ENCODE results near the gene FLNA. TPM values are rescaled to one million over a fixed set of nuclear protein-coding genes. Genes with fewer than 3 reads are reported as not detected.
A peak's percentile ranks its signal among the peaks of the same experiment; 100 is the strongest.

The FLNA gene
- total and polyA plus RNA-seq, 5 donors from 2014 or later = 219 to 1,918 (median 277) TPM

DNA sequence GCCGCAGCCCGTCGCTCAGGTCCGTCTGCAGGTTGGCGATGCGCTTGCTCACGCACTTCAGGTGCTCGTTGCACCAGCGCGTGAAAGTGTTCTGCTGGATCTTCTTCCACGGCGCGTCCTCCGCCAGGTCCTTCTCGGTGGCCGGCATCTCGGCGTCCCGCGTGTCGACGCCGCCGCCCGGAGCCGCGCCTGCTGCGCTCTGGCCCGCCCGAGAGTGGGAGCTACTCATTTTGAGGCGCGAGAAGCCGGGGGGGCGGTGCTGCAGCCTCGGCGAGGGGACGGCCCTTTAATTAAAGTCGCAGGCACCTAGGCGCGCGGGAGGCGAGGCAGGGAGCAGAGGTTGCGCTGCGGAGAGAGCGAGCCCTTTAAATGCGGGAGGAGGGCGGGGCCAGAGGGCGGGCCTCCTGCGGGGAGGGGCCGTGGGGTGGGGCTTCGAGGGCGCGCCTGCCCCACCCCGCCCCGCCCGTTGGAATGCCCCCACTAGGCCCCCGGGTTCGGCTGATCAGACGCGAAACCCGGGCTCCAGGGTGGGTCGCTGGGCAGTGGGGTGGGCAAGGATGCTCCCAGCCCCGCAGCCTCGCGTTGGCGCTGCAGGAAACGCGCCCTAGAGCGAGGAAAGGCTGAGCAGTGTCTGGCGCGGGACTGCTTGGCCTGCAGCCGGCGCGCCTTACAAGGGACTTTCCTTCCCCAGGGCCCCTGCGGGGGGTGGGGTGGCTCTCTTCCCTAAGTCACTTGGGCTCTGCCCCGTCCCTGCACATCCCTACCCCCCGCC, 3.2 kb downstream of the FLNA start:
- peaks cover 8% of the 10 kb centered on the region for H3K27me3 Mint-ChIP-seq
- no peaks in the 10 kb centered on the region for H3K27me3 ChIP-seq (ENCODE audit: control insufficient read depth, insufficient read depth, low read length)
- no peaks in the 10 kb centered on the region for H3K36me3 Mint-ChIP-seq
- peaks cover 0 to 43% (median 7%) of the 10 kb centered on the region in 4 donors for H3K4me1 Mint-ChIP-seq
- H3K36me3 ChIP-seq (ENCODE audit: control insufficient read depth, insufficient read depth, low read length) = peaks cover 10% of the 10 kb centered on the region
- H3K9me3 ChIP-seq (ENCODE audit: control insufficient read depth in 2 of 2, low read length in 2 of 2) = no peaks in the 10 kb centered on the region
- H3K27ac Mint-ChIP-seq = peak overlapping the region in 2 of 3 donors; percentile 75 to 86
- H3K4me3 ChIP-seq (ENCODE audit: low read depth, low read length) = peak overlapping the region; percentile 66
- peaks cover 0 to 2% (median 0%) of the 10 kb centered on the region in 7 donors for H3K9me3 Mint-ChIP-seq
- H3K4me3 Mint-ChIP-seq = peak overlapping the region; percentile 86 to 100 (median 92)
- ATAC-seq (ENCODE audit: low read depth in 2 of 2) (peak; percentile 62 to 66), DNase-seq (peak; percentile 87 to 95 (median 92))
- H3K4me1 ChIP-seq (ENCODE audit: control insufficient read depth, insufficient read depth, low read length, poor library complexity, severe bottlenecking) = peaks cover 64% of the 10 kb centered on the region
- H3K27ac ChIP-seq (ENCODE audit: insufficient read depth, low read length, poor library complexity, severe bottlenecking) = peak overlapping the region; percentile 92

DNA sequence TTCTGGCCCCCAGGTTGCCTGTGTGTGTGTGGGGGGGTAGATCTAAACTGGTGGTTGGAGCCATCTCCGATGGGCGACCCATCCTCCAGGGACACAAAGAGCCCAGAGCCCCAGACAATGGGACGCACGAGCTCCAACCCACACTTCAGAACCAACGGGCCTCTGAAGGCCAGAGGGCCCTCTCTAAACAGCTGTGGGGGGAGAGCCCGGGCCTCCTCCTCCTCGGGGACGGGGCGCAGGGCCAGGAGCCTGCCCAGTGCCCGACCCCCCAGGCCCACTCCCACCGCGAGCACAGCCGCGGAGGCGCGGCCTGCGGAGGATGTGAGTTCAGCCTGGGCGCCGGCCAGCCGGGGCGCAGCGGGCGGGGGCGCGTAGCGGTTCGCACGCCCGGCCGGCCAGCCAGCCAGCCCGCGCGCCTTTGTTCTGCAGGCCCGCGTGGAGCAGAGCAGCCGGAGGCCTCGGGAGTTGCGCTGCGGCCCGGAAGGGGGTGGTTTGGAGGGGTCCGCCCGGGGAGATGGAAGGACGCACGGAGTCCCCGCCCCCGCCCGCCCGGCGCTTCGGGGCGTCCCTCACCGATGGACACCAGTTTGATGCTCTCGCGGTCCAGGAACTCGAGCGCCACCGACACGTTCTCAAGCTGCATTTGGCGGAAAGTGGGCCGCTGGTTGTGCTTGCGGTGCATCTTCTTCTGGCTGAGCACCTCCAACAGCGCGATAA, 4.0 kb downstream of the FLNA start:
- Mint-ChIP-seq H3K4me3 (peak overlapping the region; percentile 93 to 100 (median 96)), H3K27me3 (peaks cover 8% of the 10 kb centered on the region), H3K36me3 (no peaks in the 10 kb centered on the region), H3K4me1 (peaks cover 0 to 45% (median 7%) of the 10 kb centered on the region in 4 donors), H3K27ac (peak overlapping the region; percentile 95 to 99 (median 98)), H3K9me3 (peaks cover 0 to 2% (median 0%) of the 10 kb centered on the region in 7 donors)
- H3K9me3 ChIP-seq (ENCODE audit: control insufficient read depth in 2 of 2, low read length in 2 of 2) = no peaks in the 10 kb centered on the region
- no peak for DNase-seq
- no peak for ATAC-seq (ENCODE audit: low read depth in 2 of 2)
- H3K27me3 ChIP-seq (ENCODE audit: control insufficient read depth, insufficient read depth, low read length) = no peaks in the 10 kb centered on the region
- peaks cover 66% of the 10 kb centered on the region for H3K4me1 ChIP-seq (ENCODE audit: control insufficient read depth, insufficient read depth, low read length, poor library complexity, severe bottlenecking)
- H3K4me3 ChIP-seq (ENCODE audit: low read depth, low read length) = peak overlapping the region; percentile 91
- H3K36me3 ChIP-seq (ENCODE audit: control insufficient read depth, insufficient read depth, low read length) = peaks cover 15% of the 10 kb centered on the region
- H3K27ac ChIP-seq (ENCODE audit: insufficient read depth, low read length, poor library complexity, severe bottlenecking) = peak overlapping the region; percentile 92

DNA sequence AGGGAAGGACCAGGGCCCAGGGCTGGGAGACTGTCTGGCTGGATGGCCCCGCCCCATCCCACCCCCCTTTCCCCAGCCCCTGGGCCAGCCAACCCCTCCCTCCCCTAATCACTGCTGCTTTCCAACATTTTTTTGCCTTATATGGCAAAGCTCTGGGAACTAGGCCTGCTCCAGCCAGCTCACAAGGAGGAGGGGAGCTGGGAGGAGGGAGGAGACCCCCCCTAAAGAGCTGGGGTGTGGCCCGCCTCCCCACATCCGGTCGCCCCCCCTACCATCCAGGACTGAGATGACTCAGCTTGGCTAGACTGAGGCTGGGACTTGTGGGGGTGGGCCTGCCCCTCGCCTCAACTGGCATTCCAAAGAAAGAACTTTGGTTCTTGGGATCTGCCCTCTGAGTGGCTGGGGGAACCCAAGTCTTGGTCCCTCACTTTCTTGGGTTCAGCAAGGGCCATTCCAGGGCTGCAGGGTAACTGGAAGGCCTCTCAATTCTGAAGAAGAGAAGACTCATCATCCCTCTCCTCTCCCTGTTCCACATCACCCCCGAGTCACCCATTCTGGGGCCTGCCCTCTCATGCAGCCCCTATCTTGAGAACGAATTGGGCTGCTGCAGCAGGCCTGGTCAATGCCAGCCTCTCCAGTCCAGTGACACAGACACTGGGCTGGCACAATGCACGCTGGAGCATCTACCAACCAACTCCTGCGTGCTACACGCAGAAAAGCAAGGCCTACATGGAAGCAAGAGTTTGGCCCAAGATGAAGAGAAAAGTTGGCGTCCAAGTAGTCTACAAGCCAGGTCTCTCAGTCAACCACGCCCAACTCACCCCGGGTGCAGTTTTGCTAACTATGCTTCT, 4.8 kb downstream of the FLNA start:
- no peaks in the 10 kb centered on the region for H3K36me3 Mint-ChIP-seq
- peaks cover 0 to 2% (median 0%) of the 10 kb centered on the region in 7 donors for H3K9me3 Mint-ChIP-seq
- peaks cover 23% of the 10 kb centered on the region for H3K36me3 ChIP-seq (ENCODE audit: control insufficient read depth, insufficient read depth, low read length)
- H3K27ac ChIP-seq (ENCODE audit: insufficient read depth, low read length, poor library complexity, severe bottlenecking) = peak overlapping the region; percentile 92
- H3K4me3 Mint-ChIP-seq = peak overlapping the region; percentile 93 to 98 (median 96)
- H3K9me3 ChIP-seq (ENCODE audit: control insufficient read depth in 2 of 2, low read length in 2 of 2) = no peaks in the 10 kb centered on the region
- H3K4me3 ChIP-seq (ENCODE audit: low read depth, low read length) = peak overlapping the region; percentile 91
- ATAC-seq (ENCODE audit: low read depth in 2 of 2) (peak; percentile 9 to 12), DNase-seq (peak; percentile 73 to 84 (median 75))
- peak overlapping the region; percentile 95 to 99 (median 98) for H3K27ac Mint-ChIP-seq
- H3K4me1 ChIP-seq (ENCODE audit: control insufficient read depth, insufficient read depth, low read length, poor library complexity, severe bottlenecking) = peaks cover 67% of the 10 kb centered on the region
- H3K4me1 Mint-ChIP-seq = peaks cover 0 to 49% (median 7%) of the 10 kb centered on the region in 4 donors
- H3K27me3 Mint-ChIP-seq = peaks cover 8% of the 10 kb centered on the region
- H3K27me3 ChIP-seq (ENCODE audit: control insufficient read depth, insufficient read depth, low read length) = no peaks in the 10 kb centered on the region

DNA sequence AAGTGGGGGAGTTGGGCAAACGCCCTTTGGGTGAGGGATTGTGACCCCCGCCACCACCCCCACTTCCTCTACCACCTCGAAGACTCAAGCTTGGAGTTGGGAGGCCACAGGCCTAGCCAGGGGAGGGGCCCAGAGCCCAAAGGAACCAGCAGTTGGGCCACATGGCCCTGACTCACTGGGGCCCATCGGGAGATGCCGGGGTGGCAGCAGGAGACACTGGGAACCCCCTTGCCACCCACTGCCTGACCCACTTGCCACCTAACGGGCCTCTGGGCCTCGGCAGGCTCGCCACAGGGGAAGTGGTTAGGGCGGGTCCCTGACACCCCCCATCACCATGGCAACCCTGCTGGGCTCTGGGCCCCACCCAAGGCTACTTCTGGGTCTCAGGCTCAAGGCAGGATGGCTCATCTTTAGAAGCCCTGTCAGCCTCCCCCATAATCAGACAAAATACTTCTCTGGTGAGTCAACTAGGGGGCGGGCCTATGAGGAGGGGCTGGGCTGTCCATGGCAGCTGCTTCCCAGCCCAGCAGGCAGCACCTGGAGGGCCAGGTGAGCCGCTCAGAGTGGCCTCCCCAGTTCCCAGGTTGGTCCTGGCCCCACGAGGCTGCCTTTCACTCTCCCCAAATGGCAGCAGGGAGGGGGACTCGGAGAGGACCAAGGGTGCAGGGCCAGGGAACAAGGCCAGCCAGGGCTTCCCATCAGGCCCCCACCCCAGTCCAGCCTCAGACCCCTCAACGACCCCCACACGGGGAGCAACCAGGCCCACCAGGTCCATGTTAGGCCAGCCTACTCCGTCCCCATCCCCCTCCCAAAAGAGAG, 5.6 kb downstream of the FLNA start:
- H3K27ac ChIP-seq (ENCODE audit: insufficient read depth, low read length, poor library complexity, severe bottlenecking) = peak overlapping the region; percentile 92
- DNase-seq (peak; percentile 86 to 97 (median 93)), ATAC-seq (ENCODE audit: low read depth in 2 of 2) (peak; percentile 65 to 68)
- peaks cover 0 to 2% (median 0%) of the 10 kb centered on the region in 7 donors for H3K9me3 Mint-ChIP-seq
- no peaks in the 10 kb centered on the region for H3K9me3 ChIP-seq (ENCODE audit: control insufficient read depth in 2 of 2, low read length in 2 of 2)
- H3K36me3 Mint-ChIP-seq = no peaks in the 10 kb centered on the region
- H3K27ac Mint-ChIP-seq = peak overlapping the region; percentile 91 to 96 (median 95)
- peaks cover 62% of the 10 kb centered on the region for H3K4me1 ChIP-seq (ENCODE audit: control insufficient read depth, insufficient read depth, low read length, poor library complexity, severe bottlenecking)
- peak overlapping the region; percentile 93 to 98 (median 94) for H3K4me3 Mint-ChIP-seq
- H3K27me3 Mint-ChIP-seq = peaks cover 8% of the 10 kb centered on the region
- no peaks in the 10 kb centered on the region for H3K27me3 ChIP-seq (ENCODE audit: control insufficient read depth, insufficient read depth, low read length)
- H3K4me1 Mint-ChIP-seq = peaks cover 0 to 51% (median 7%) of the 10 kb centered on the region in 4 donors
- peaks cover 31% of the 10 kb centered on the region for H3K36me3 ChIP-seq (ENCODE audit: control insufficient read depth, insufficient read depth, low read length)
- H3K4me3 ChIP-seq (ENCODE audit: low read depth, low read length) = no peak overlapping the region

DNA sequence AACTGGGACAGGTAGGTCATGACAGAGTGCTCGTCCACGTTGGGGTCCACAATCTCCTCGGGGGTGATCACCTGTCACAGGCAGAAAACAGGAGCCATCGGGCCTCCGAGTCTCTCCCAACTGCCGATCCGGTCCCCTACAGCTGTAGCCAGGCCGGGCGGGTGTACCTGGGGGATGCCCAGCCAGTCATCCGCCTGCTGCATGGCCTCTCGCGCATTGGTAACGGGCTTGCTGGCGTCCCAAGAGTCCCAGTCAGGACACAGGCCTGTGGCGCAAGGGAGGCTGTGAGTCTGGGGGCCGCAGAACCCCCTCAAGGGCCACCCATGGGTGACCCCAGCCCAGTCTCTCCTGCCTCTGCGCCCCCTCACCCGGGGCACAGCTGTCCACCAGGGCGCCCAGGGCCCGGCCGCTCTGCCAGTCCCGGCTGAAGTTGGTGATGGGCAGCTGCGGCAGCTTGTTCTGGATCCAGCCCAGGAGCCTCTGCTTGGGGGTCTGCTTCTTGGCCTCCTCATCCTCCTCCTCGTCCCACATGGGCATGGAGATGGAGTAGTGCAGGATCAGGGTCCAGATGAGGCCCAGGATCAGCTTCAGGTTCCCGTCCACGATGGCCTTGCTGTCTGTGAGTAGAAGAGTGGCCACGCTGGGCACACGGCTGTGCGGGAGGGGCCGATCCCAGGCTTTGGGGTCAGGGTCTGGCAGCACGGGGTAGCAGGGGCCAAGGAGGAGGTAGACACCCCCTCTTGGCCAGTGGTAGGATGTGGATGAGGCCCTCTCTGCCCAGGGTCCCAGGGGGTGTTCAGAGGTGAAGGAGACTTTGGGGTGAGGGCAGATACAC, 6.7 kb downstream of the FLNA start:
- H3K27me3 ChIP-seq (ENCODE audit: control insufficient read depth, insufficient read depth, low read length) = no peaks in the 10 kb centered on the region
- peak overlapping the region; percentile 92 for H3K27ac ChIP-seq (ENCODE audit: insufficient read depth, low read length, poor library complexity, severe bottlenecking)
- Mint-ChIP-seq H3K9me3 (peaks cover 0 to 2% (median 0%) of the 10 kb centered on the region in 7 donors), H3K27me3 (peaks cover 8% of the 10 kb centered on the region), H3K4me3 (peak overlapping the region; percentile 93 to 98 (median 94)), H3K36me3 (no peaks in the 10 kb centered on the region), H3K4me1 (peaks cover 0 to 45% (median 2%) of the 10 kb centered on the region in 4 donors), H3K27ac (peak overlapping the region; percentile 91 to 96 (median 95))
- peaks cover 50% of the 10 kb centered on the region for H3K4me1 ChIP-seq (ENCODE audit: control insufficient read depth, insufficient read depth, low read length, poor library complexity, severe bottlenecking)
- ATAC-seq (ENCODE audit: low read depth in 2 of 2) (no peak), DNase-seq (no peak)
- H3K36me3 ChIP-seq (ENCODE audit: control insufficient read depth, insufficient read depth, low read length) = peaks cover 41% of the 10 kb centered on the region
- H3K9me3 ChIP-seq (ENCODE audit: control insufficient read depth in 2 of 2, low read length in 2 of 2) = no peaks in the 10 kb centered on the region
- H3K4me3 ChIP-seq (ENCODE audit: low read depth, low read length) = peak overlapping the region; percentile 37

DNA sequence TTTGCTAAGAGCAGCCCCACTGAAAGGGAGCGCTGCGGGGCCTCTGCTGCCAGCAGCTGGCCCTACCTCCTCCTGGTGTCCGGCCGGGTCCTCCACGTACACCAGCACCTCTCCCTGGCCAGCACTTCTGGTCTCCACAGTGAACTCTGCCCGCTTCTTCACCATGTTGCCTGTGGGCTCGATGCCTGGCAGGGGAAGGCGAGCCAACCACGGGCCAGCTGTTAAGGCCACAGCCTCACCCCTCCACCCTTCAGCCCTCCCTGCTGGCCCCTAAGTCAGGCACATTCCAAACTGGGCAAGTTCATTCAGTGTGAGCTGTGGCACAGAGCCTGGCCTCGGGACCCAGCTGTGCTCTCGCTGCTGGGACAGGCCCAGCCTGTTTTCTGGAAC, 7.8 kb downstream of the FLNA start:
- Histone ChIP-seq H3K36me3 (ENCODE audit: control insufficient read depth, insufficient read depth, low read length) (peaks cover 51% of the 10 kb centered on the region), H3K27ac (ENCODE audit: insufficient read depth, low read length, poor library complexity, severe bottlenecking) (peak overlapping the region; percentile 60), H3K4me3 (ENCODE audit: low read depth, low read length) (no peak overlapping the region), H3K9me3 (ENCODE audit: control insufficient read depth in 2 of 2, low read length in 2 of 2) (no peaks in the 10 kb centered on the region), H3K4me1 (ENCODE audit: control insufficient read depth, insufficient read depth, low read length, poor library complexity, severe bottlenecking) (peaks cover 51% of the 10 kb centered on the region), H3K27me3 (ENCODE audit: control insufficient read depth, insufficient read depth, low read length) (no peaks in the 10 kb centered on the region)
- Mint-ChIP-seq H3K27me3 (peaks cover 8% of the 10 kb centered on the region), H3K4me1 (peaks cover 0 to 41% (median 0%) of the 10 kb centered on the region in 4 donors), H3K9me3 (peaks cover 0 to 2% (median 0%) of the 10 kb centered on the region in 7 donors), H3K27ac (no peak overlapping the region), H3K4me3 (peak overlapping the region in 2 of 4 donors; percentile 32 to 43), H3K36me3 (no peaks in the 10 kb centered on the region)
- DNase-seq (no peak), ATAC-seq (ENCODE audit: low read depth in 2 of 2) (no peak)

Measured in CD4-positive, CD25-positive, alpha-beta regulatory T cell (primary cell).